K562 (cell line): ENCODE results near the gene HTT-AS. TPM values are rescaled to one million over a fixed set of nuclear protein-coding genes. Genes with fewer than 3 reads are reported as not detected.

Source experiments
- ATAC-seq: fragments of 200-7000 bp; cut with Tn5 transposase; 3 replicates; pipeline ENCODE4 v1.9.1; 2020; ENCODE audit warnings: moderate library complexity
- BruUV-seq: library from RNA; stranded (reverse); fragments of 400-500 nt; replicated peaks from 2 replicates; lab custom pipeline; 2021; lab: Mats Ljungman, UMichigan
- CTCF ChIA-PET: fragments of 300-600 bp; formaldehyde crosslinking; extraction: SDS; loops from one replicate; lab custom pipeline; 2021; ENCODE audit warnings: low intra/inter-chr PET ratio; lab: Yijun Ruan, JAX
- POLR2A ChIA-PET: fragments of 300-600, 350-650 bp; sonication (Branson Sonifier 250); formaldehyde crosslinking; extraction: SDS; loops from one replicate; lab custom pipeline; 2021; ENCODE audit warnings: antibody characterized with exemption, inconsistent platforms; lab: Yijun Ruan, JAX
- DNase-seq, 4 experiments: peaks; one replicate each; pipeline versions ENCODE4 v3.0.0 to v3.0.0-alpha.2; 2011 to 2018; ENCODE audit warnings: low spot score in 3 of 4, mixed read lengths in 3 of 4; ENCODE audit errors: extremely low read depth in 1 of 4
- FAIRE-seq: peaks from 2 replicates; lab custom pipeline; 2011; peaks lifted over from hg19 to GRCh38; lab: Jason Lieb, UNC
- H2AFZ ChIP-seq: 2 replicates; pipeline ENCODE4 v1.6.0; 2011; ENCODE audit warnings: low read depth, low read length, control low read depth, inconsistent platforms
- H3K27ac ChIP-seq: fragments of 200-600 bp; 3 replicates; pipeline ENCODE4 v1.8.0; 2011; ENCODE audit warnings: low read depth, mild to moderate bottlenecking, control low read depth, inconsistent platforms, low read length, moderate library complexity, mixed read lengths; ENCODE audit errors: extremely low read depth
- H3K27me3 ChIP-seq, 2 experiments: fragments of 300-600 bp in 1 of 2; 2 replicates in 1 of 2; 3 replicates in 1 of 2; pipeline versions ENCODE4 v1.6.0 to v1.8.0; 2011; ENCODE audit warnings: inconsistent platforms in 2 of 2, low read length in 2 of 2, mild to moderate bottlenecking in 1 of 2, mixed read lengths in 1 of 2, moderate library complexity in 1 of 2; ENCODE audit not compliant: control insufficient read depth in 2 of 2, insufficient read depth in 2 of 2
- H3K36me3 ChIP-seq: fragments of 300-600 bp; 3 replicates; pipeline ENCODE4 v1.8.0; 2011; ENCODE audit warnings: mild to moderate bottlenecking, low read length, inconsistent platforms; ENCODE audit not compliant: control insufficient read depth, insufficient read depth
- H3K4me1 ChIP-seq, 2 experiments: fragments of 200-600 bp in 1 of 2; replicated peaks in 1 of 2; 2 replicates in 1 of 2; 3 replicates in 1 of 2; pipeline versions ENCODE4 v1.5.1 to v1.8.0; 2011; ENCODE audit warnings: inconsistent platforms in 2 of 2, low read length in 2 of 2, mild to moderate bottlenecking in 1 of 2, mixed read lengths in 1 of 2, moderate library complexity in 1 of 2; ENCODE audit not compliant: control insufficient read depth in 2 of 2, insufficient read depth in 2 of 2
- H3K4me2 ChIP-seq: 2 replicates; pipeline ENCODE4 v1.6.1; 2011; ENCODE audit warnings: low read length, control low read depth, inconsistent platforms, mixed read lengths; ENCODE audit not compliant: insufficient read depth
- H3K4me3 ChIP-seq: fragments of 200-600 bp; sonication (generic), shearing (Covaris generic); 2 replicates; pipeline ENCODE4 v1.5.1; 2016; ENCODE audit warnings: control low read depth, inconsistent platforms
- H3K79me2 ChIP-seq: fragments of 200-600 bp; 3 replicates; pipeline ENCODE4 v1.8.0; 2011; ENCODE audit warnings: low read length, inconsistent platforms; ENCODE audit not compliant: control insufficient read depth, insufficient read depth
- H3K9ac ChIP-seq, 2 experiments: 2 replicates each; pipeline versions ENCODE4 v1.6.0 to v1.6.1; 2011; ENCODE audit warnings: low read depth in 2 of 2, low read length in 2 of 2, control low read depth in 1 of 2, inconsistent platforms in 1 of 2, mild to moderate bottlenecking in 1 of 2, mixed read lengths in 1 of 2; ENCODE audit not compliant: insufficient read depth in 1 of 2
- H3K9me1 ChIP-seq: one replicate; pipeline ENCODE4 v1.6.0; 2011; ENCODE audit warnings: inconsistent platforms, mild to moderate bottlenecking, low read length, moderate library complexity; ENCODE audit not compliant: control insufficient read depth, insufficient read depth
- H3K9me3 ChIP-seq: replicated peaks from 2 replicates; pipeline ENCODE4 v1.5.1; 2011; ENCODE audit warnings: low read depth, low read length, inconsistent platforms; ENCODE audit not compliant: control insufficient read depth, insufficient read depth
- H4K20me1 ChIP-seq: replicated peaks from 2 replicates; pipeline ENCODE4 v1.6.1; 2011; ENCODE audit warnings: low read length, inconsistent platforms, mixed read lengths; ENCODE audit not compliant: control insufficient read depth, insufficient read depth
- BDP1 ChIP-seq: IDR thresholded peaks from 3 replicates; pipeline ENCODE4 v1.6.1; 2011; ENCODE audit not compliant: insufficient read length, insufficient read depth
- CHD4 ChIP-seq: fragments of 200-600 bp; sonication (generic); IDR thresholded peaks from 3 replicates; pipeline ENCODE4 v1.6.1; 2012; ENCODE audit warnings: low read depth, mild to moderate bottlenecking, mixed read lengths, low read length, inconsistent platforms; ENCODE audit not compliant: insufficient read depth, insufficient replicate concordance, poor library complexity, severe bottlenecking
- CTBP1 ChIP-seq: fragments of 450-650 bp; IDR thresholded peaks from 2 replicates; pipeline ENCODE4 v1.6.1; 2016; ENCODE audit warnings: borderline replicate concordance
- DIDO1 ChIP-seq: fragments of 450-650 bp; IDR thresholded peaks from 2 replicates; pipeline ENCODE4 v1.6.1; 2016; ENCODE audit warnings: low read depth, missing biosample characterization, missing genetic modification characterization
- GABPB1 ChIP-seq: sonication (generic); formaldehyde crosslinking; IDR thresholded peaks from 2 replicates; pipeline ENCODE4 v1.8.0; 2022; ENCODE audit warnings: mild to moderate bottlenecking, missing genetic modification reagents
- HDAC6 ChIP-seq: IDR thresholded peaks from 2 replicates; pipeline ENCODE4 v1.6.1; 2012; ENCODE audit warnings: low read depth, mild to moderate bottlenecking, control low read depth, inconsistent platforms, low read length, moderate library complexity
- HDAC8 ChIP-seq: fragments of 450-650 bp; IDR thresholded peaks from 2 replicates; pipeline ENCODE4 v1.6.1; 2016; ENCODE audit warnings: mild to moderate bottlenecking, missing genetic modification characterization, moderate library complexity, missing compliant biosample characterization
- HEY1 ChIP-seq: fragments of 250-450 bp; sonication (Bioruptor Pico); IDR thresholded peaks from 2 replicates; pipeline ENCODE4 v1.5.0; 2020; ENCODE audit warnings: mild to moderate bottlenecking, moderate library complexity, borderline replicate concordance
- JUND ChIP-seq, 2 experiments: IDR thresholded peaks; 2 replicates in 1 of 2; 3 replicates in 1 of 2; pipeline ENCODE4 v1.6.1; 2011; ENCODE audit warnings: borderline replicate concordance in 2 of 2, low read depth in 2 of 2, low read length in 2 of 2, improper control_type of control experiment in 1 of 2, missing biosample characterization in 1 of 2, missing genetic modification characterization in 1 of 2, missing genetic modification reagents in 1 of 2
- LARP7 ChIP-seq: fragments of 450-650 bp; IDR thresholded peaks from 2 replicates; pipeline ENCODE4 v1.6.1; 2016
- NFIC ChIP-seq: fragments of 450-650 bp; IDR thresholded peaks from 2 replicates; pipeline ENCODE4 v1.6.1; 2017; ENCODE audit warnings: mild to moderate bottlenecking, inconsistent platforms
- NR3C1 ChIP-seq: sonication (generic); formaldehyde crosslinking; IDR thresholded peaks from 2 replicates; pipeline ENCODE4 v1.8.1; 2022; ENCODE audit warnings: missing genetic modification reagents
- PCBP1 ChIP-seq: fragments of 200-400 bp; formaldehyde crosslinking; IDR thresholded peaks from 2 replicates; pipeline ENCODE4 v1.6.1; 2018; ENCODE audit warnings: mild to moderate bottlenecking, low read depth, low read length; ENCODE audit not compliant: poor library complexity, severe bottlenecking
- PHF20 ChIP-seq: fragments of 450-650 bp; IDR thresholded peaks from 2 replicates; pipeline ENCODE4 v1.6.1; 2018; ENCODE audit not compliant: partially characterized antibody
- SMARCA4 ChIP-seq: fragments of 450-650 bp; IDR thresholded peaks from 2 replicates; pipeline ENCODE4 v1.6.1; 2016
- SREBF1 ChIP-seq: fragments of 150-350 bp; IDR thresholded peaks from 2 replicates; pipeline ENCODE4 v1.6.1; 2014; ENCODE audit warnings: antibody characterized with exemption, low read depth, low read length, borderline replicate concordance
- STAT5A ChIP-seq: IDR thresholded peaks from 2 replicates; pipeline ENCODE4 v1.6.1; 2012; ENCODE audit warnings: low read length, inconsistent platforms, borderline replicate concordance
- TEAD4 ChIP-seq, 2 experiments: sonication (generic) in 1 of 2; formaldehyde crosslinking in 1 of 2; IDR thresholded peaks; 2 replicates each; pipeline versions ENCODE4 v1.6.1 to v1.8.0; 2012 to 2022; ENCODE audit warnings: borderline replicate concordance in 1 of 2, inconsistent platforms in 1 of 2, low read length in 1 of 2, mild to moderate bottlenecking in 1 of 2, missing genetic modification reagents in 1 of 2
- XRCC5 ChIP-seq: fragments of 200-400 bp; formaldehyde crosslinking; IDR thresholded peaks from 2 replicates; pipeline ENCODE4 v1.6.1; 2017; ENCODE audit warnings: low read depth, mild to moderate bottlenecking, low read length
- ZFP1 ChIP-seq: fragments of 450-650 bp; formaldehyde crosslinking; IDR thresholded peaks from 2 replicates; pipeline ENCODE4 v1.4.0; 2020; ENCODE audit warnings: mild to moderate bottlenecking, mixed read lengths
- ZKSCAN3 ChIP-seq: fragments of 250-450 bp; sonication (Bioruptor Pico); IDR thresholded peaks from 2 replicates; pipeline ENCODE4 v1.4.0; 2020
- ZNF121 ChIP-seq: sonication (generic); formaldehyde crosslinking; conservative IDR thresholded peaks from 2 replicates; pipeline ENCODE4 v1.8.0; 2022; ENCODE audit warnings: missing genetic modification reagents
- ZNF75A ChIP-seq: fragments of 450-650 bp; formaldehyde crosslinking; IDR thresholded peaks from 2 replicates; pipeline ENCODE4 v1.4.0; 2020; ENCODE audit warnings: mild to moderate bottlenecking
- WGBS: fragments of 100-300 bp; shearing (Covaris generic); methylation state at CpG from one replicate; pipeline ENCODE4 v1.1.6; 2016; ENCODE audit warnings: low coverage, mixed read lengths; ENCODE audit not compliant: insufficient coverage; ENCODE audit errors: missing lambda C conversion rate; 5-methylcytosine and 5-hydroxymethylcytosine counted together
- in situ Hi-C: fragments of 300-500 bp; cut with MboI; formaldehyde crosslinking; loops from 4 replicates; pipeline ENCODE4 v1.15.0; 2018; ENCODE audit warnings: inconsistent platforms, mixed read lengths
- intact Hi-C: fragments of 100-400 bp; cut with micrococcal nuclease; formaldehyde crosslinking; loops from 2 replicates; pipeline ENCODE4 v1.14.2; 2022
- polyA plus RNA-seq, 8 experiments: library from polyadenylated mRNA; depleted of rRNA in 4 of 8; stranded (reverse) in 5 of 8; unstranded in 3 of 8; fragments of >200 nt; fragmentation: Nextera tagmentation in 2 of 8; fragmentation: Illumina TruSeq in 1 of 8; extraction: Ambion mirVana in 2 of 8; extraction: Trizol in 1 of 8; gene quantifications; 2 replicates each; pipeline versions ENCODE4 v1.2.1 to v1.2.3, GENCODE V29; 2011 to 2014; ENCODE audit warnings: inconsistent platforms in 1 of 8, missing spikeins in 1 of 8
- total RNA-seq, 7 experiments: library from RNA; depleted of rRNA in 6 of 7; stranded (reverse); fragments of >200 nt in 6 of 7; fragmentation: Illumina TruSeq in 2 of 7; extraction: Trizol in 2 of 7; gene quantifications; 2 replicates each; pipeline versions ENCODE4 v1.2.1 to v1.2.3, GENCODE V29; 2011 to 2021; ENCODE audit warnings: low replicate concordance in 1 of 7
- TF ChIP-seq, protein P1 (sequence below): fragments of 250-450 bp; sonication (Bioruptor Pico); IDR thresholded peaks from 2 replicates; pipeline ENCODE4 v1.4.0; 2020; ENCODE audit warnings: mild to moderate bottlenecking, moderate library complexity

The HTT-AS gene
- total and polyA plus RNA-seq, 9 of the 15 experiments (the other 6 are each of a cell fraction or from before 2014, with no cell fraction given) = not detected

DNA sequence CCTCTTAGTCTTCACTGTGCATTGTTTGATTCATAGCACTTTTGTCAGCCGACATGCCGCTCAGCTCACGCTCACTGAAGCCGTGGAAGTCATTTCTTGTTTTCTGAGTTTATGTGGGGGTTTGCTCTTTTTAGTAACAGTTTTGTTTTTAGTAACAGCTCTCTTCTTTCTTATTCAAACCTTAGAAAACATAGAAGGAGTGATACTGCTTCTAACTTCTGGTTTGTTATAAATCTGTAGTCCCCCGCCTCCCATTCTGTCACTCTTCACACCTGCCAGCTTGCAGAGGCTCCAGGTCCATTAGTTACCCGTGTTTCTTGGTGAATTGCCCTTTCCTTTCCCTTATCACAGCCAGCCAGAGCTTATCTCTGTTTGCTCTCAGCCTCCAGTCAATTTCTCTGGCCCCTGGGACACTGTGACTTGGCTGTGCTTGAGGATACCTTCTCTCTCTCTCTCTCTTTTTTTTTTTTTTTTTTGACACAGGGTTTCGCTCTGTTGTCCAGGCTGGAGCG lies 60.4 kb downstream of the HTT-AS start:
- H4K20me1 ChIP-seq = no peaks in the 10 kb centered on the region; the same call in 1 of the 2 replicates
- ATAC-seq (peak; percentile 76), FAIRE-seq (no peak), DNase-seq (peak in 2 of 4 experiments; percentile 60 to 64)
- ChIA-PET CTCF (interaction anchor here (0.6 kb wide), 1 partner anchor 35 kb away, joined by 4 read pairs; no protein-coding TSS in a partner anchor), POLR2A (interaction anchor here (0.7 to 1.1 kb wide), 4 partner anchors 12 to 18 kb away, joined by 3 to 4 read pairs (median 3); no protein-coding TSS in a partner anchor)
- no TSS peak for BruUV-seq
- no peaks in the 10 kb centered on the region for H3K79me2 ChIP-seq
- 17% methylated on average over 6 of the region's 8 CpGs for WGBS
- H3K4me1 ChIP-seq = peaks cover 0 to 5% of the 10 kb centered on the region in 2 experiments; a peak in 3 of 5 replicates
- H3K36me3 ChIP-seq = no peaks in the 10 kb centered on the region
- H3K4me2 ChIP-seq = no peak overlapping the region
- H3K27ac ChIP-seq = no peak overlapping the region
- no peaks in the 10 kb centered on the region for H3K9me3 ChIP-seq
- in situ Hi-C loops (no loop called here), intact Hi-C loops (no loop called here)
- H3K9ac ChIP-seq = no peak overlapping the region
- H3K27me3 ChIP-seq = peaks cover 28 to 42% of the 10 kb centered on the region in 2 experiments; a peak in 3 of 5 replicates
- no peak overlapping the region for H2AFZ ChIP-seq
- no peak overlapping the region for H3K4me3 ChIP-seq
- H3K9me1 ChIP-seq = peaks cover 3% of the 10 kb centered on the region
- TF ChIP-seq STAT5A (peak; percentile 32; the same call in 1 of the 2 replicates), NFIC (peak; percentile 55), JUND (IDR thresholded peaks at IDR 0.05; ENCODE audit: borderline replicate concordance, low read depth, low read length) (peak; percentile 13; the same call in 1 of the 2 replicates), JUND (tag; IDR thresholded peaks at IDR 0.05; ENCODE audit: borderline replicate concordance, low read depth, low read length) (no peak), DIDO1 (tag) (no peak), HDAC8 (tag) (no peak), TEAD4 (IDR thresholded peaks at IDR 0.05; ENCODE audit: low read length) (peak; percentile 76), TEAD4 (CRISPR knock-in tag; IDR thresholded peaks at IDR 0.05; ENCODE audit: borderline replicate concordance) (no peak), BDP1 (no peak), CTBP1 (no peak; the same call in 1 of the 2 replicates), ZNF121 (CRISPR knock-in tag) (no peak), ZKSCAN3 (CRISPR knock-in tag) (no peak), HDAC6 (no peak), XRCC5 (no peak), HEY1 (CRISPR knock-in tag) (no peak), SMARCA4 (peak; percentile 60; the same call in 1 of the 2 replicates), GABPB1 (CRISPR knock-in tag) (no peak), NR3C1 (CRISPR knock-in tag) (no peak), LARP7 (no peak), ZFP1 (CRISPR knock-in tag) (no peak), CHD4 (no peak), SREBF1 (no peak), ZNF75A (CRISPR knock-in tag) (no peak), PCBP1 (no peak), PHF20 (no peak)
- TF ChIP-seq, protein P1, sequence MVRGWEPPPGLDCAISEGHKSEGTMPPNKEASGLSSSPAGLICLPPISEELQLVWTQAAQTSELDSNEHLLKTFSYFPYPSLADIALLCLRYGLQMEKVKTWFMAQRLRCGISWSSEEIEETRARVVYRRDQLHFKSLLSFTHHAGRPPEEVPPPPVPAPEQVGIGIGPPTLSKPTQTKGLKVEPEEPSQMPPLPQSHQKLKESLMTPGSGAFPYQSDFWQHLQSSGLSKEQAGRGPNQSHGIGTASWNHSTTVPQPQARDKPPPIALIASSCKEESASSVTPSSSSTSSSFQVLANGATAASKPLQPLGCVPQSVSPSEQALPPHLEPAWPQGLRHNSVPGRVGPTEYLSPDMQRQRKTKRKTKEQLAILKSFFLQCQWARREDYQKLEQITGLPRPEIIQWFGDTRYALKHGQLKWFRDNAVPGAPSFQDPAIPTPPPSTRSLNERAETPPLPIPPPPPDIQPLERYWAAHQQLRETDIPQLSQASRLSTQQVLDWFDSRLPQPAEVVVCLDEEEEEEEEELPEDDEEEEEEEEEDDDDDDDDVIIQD (CRISPR knock-in tag) = no peak
